ENCODE measurements around the gene INO80.

DNA sequence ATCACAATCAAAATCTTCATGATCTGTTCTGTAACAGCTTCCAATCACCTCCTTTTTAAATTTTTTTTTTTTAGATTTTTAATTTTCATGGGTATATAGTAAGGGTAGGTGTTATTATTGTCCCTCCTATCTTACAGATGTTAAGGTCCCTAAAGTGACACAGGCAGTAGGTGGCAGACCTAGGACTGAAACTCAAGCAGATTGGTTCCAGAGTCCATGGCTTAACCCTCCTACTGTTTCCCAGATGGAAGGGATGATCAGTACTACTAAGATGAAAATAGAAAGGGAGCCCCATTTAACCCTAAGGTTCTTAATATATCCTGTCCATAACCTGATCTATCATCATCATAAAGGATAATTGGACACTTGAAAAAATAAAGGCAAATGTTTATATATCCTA lies 105.7 kb downstream of the INO80 start:
- TF ChIP-seq FOXP2 (optimal IDR thresholded peaks at IDR 0.05; ENCODE audit: borderline replicate concordance, extremely low read depth, extremely low read length, insufficient read depth): no peak
- TF ChIP-seq, protein P1, sequence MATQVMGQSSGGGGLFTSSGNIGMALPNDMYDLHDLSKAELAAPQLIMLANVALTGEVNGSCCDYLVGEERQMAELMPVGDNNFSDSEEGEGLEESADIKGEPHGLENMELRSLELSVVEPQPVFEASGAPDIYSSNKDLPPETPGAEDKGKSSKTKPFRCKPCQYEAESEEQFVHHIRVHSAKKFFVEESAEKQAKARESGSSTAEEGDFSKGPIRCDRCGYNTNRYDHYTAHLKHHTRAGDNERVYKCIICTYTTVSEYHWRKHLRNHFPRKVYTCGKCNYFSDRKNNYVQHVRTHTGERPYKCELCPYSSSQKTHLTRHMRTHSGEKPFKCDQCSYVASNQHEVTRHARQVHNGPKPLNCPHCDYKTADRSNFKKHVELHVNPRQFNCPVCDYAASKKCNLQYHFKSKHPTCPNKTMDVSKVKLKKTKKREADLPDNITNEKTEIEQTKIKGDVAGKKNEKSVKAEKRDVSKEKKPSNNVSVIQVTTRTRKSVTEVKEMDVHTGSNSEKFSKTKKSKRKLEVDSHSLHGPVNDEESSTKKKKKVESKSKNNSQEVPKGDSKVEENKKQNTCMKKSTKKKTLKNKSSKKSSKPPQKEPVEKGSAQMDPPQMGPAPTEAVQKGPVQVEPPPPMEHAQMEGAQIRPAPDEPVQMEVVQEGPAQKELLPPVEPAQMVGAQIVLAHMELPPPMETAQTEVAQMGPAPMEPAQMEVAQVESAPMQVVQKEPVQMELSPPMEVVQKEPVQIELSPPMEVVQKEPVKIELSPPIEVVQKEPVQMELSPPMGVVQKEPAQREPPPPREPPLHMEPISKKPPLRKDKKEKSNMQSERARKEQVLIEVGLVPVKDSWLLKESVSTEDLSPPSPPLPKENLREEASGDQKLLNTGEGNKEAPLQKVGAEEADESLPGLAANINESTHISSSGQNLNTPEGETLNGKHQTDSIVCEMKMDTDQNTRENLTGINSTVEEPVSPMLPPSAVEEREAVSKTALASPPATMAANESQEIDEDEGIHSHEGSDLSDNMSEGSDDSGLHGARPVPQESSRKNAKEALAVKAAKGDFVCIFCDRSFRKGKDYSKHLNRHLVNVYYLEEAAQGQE (IDR thresholded peaks at IDR 0.05; ENCODE audit: insufficient read depth in 1 of 2, low read depth in 2 of 2, low read length in 2 of 2): no peak

Measured in PFSK-1 (cell line).